GM20431 (cell line): ENCODE data around the gene LAMA1.
"Not testable (repeated sequence)": the region's sequence is repeated elsewhere in the genome, so short reads cannot be mapped to it uniquely, and the experiment has no call there.

Source experiments
- in situ Hi-C: fragments of 300-500 bp; cut with MseI, MboI; formaldehyde crosslinking; loops from one replicate; pipeline ENCODE4 v1.15.0; 2020; ENCODE audit warnings: low sequenced_read_pairs; ENCODE audit not compliant: unreplicated experiment

Gene LAMA1

GRCh38 chr18:7117390-7118355, at the start of gene LAMA1:
Gene LAMA1, minus strand, starts transcription at chr18:7117797. Its CDS starts 77 bp downstream, at chr18:7117720.
- in situ Hi-C loops: no loop called here

GRCh38 chr18:7165846-7166393, 48.3 kb upstream of the LAMA1 start:
- in situ Hi-C loops: no loop called here

GRCh38 chr18:7164323-7165004, 46.9 kb upstream of the LAMA1 start:
- in situ Hi-C loops: no loop called here

GRCh38 chr18:7158216-7158615, 40.6 kb upstream of the LAMA1 start:
- in situ Hi-C loops: no loop called here

GRCh38 chr18:7157760-7158159, 40.2 kb upstream of the LAMA1 start:
- in situ Hi-C loops: no loop called here

GRCh38 chr18:7155887-7156286, 38.3 kb upstream of the LAMA1 start:
- in situ Hi-C loops: no loop called here

- in situ Hi-C loops: no loop called here
Measured at GRCh38 chr18:7155092-7155491, 37.5 kb upstream of the LAMA1 start.

GRCh38 chr18:7152440-7152839, 34.8 kb upstream of the LAMA1 start:
- in situ Hi-C loops: no loop called here

GRCh38 chr18:7147399-7147798, 29.8 kb upstream of the LAMA1 start:
- in situ Hi-C loops: no loop called here

- in situ Hi-C loops: no loop called here
Measured at GRCh38 chr18:7146067-7146466, 28.5 kb upstream of the LAMA1 start.

GRCh38 chr18:7144921-7145320, 27.3 kb upstream of the LAMA1 start:
- in situ Hi-C loops: not testable (repeated sequence)

GRCh38 chr18:7141287-7141686, 23.7 kb upstream of the LAMA1 start:
- in situ Hi-C loops: no loop called here

GRCh38 chr18:7139409-7139808, 21.8 kb upstream of the LAMA1 start:
- in situ Hi-C loops: no loop called here

- in situ Hi-C loops: no loop called here
Measured at GRCh38 chr18:7133181-7133580, 15.6 kb upstream of the LAMA1 start.

GRCh38 chr18:7132356-7133150, 15.0 kb upstream of the LAMA1 start:
- in situ Hi-C loops: no loop called here

- in situ Hi-C loops: no loop called here
Measured at GRCh38 chr18:7122376-7122775, 4.8 kb upstream of the LAMA1 start.

- in situ Hi-C loops: no loop called here
Measured at GRCh38 chr18:7116792-7117389, 706 bp downstream of the LAMA1 start.

GRCh38 chr18:7116001-7116730, 1.4 kb downstream of the LAMA1 start:
- in situ Hi-C loops: no loop called here

GRCh38 chr18:7112936-7113335, 4.7 kb downstream of the LAMA1 start:
- in situ Hi-C loops: no loop called here
